GM12878 (cell line): ENCODE results near the gene MAP3K7CL. TPM values are rescaled to one million over a fixed set of nuclear protein-coding genes. Genes with fewer than 3 reads are reported as not detected.

ENCODE experiments used
- ATAC-seq: fragments of 200-7000 bp; cut with Tn5 transposase; 3 replicates; pipeline ENCODE4 v1.9.1; 2020; ENCODE audit warnings: mild to moderate bottlenecking, moderate library complexity
- BruUV-seq: library from RNA; stranded (reverse); fragments of 400-500 nt; replicated peaks from 2 replicates; lab custom pipeline; 2021; lab: Mats Ljungman, UMichigan
- CTCF ChIA-PET: fragments of 300-600 bp; sonication (Branson Sonifier 250); formaldehyde crosslinking; extraction: SDS; loops from one replicate; lab custom pipeline; 2021; ENCODE audit warnings: inconsistent platforms; lab: Yijun Ruan, JAX
- POLR2A ChIA-PET: fragments of 350-600 bp; formaldehyde crosslinking; extraction: SDS; loops from one replicate; lab custom pipeline; 2021; ENCODE audit warnings: inconsistent platforms; lab: Charles Lee
- RAD21 ChIA-PET: fragments of 300-600 bp; sonication (Branson Sonifier 250); formaldehyde crosslinking; loops from one replicate; lab custom pipeline; 2023; ENCODE audit warnings: antibody characterized with exemption; ENCODE audit not compliant: unreplicated experiment; lab: Charles Lee
- SMC1A ChIA-PET: fragments of 300-600 bp; sonication (Branson Sonifier 250); formaldehyde crosslinking; loops from one replicate; lab custom pipeline; 2023; ENCODE audit not compliant: unreplicated experiment, uncharacterized antibody; lab: Charles Lee
- DNase-seq: peaks from one replicate; pipeline ENCODE4 v3.0.0-alpha.2; 2011; ENCODE audit warnings: low read depth, low spot score
- FAIRE-seq: peaks from 3 replicates; lab custom pipeline; 2011; peaks lifted over from hg19 to GRCh38; lab: Jason Lieb, UNC
- H2AFZ ChIP-seq: 2 replicates; pipeline ENCODE4 v1.6.0; 2011; ENCODE audit warnings: low read depth, low read length, control low read depth; ENCODE audit not compliant: control insufficient read depth
- H3K27ac ChIP-seq: 2 replicates; pipeline ENCODE4 v1.5.1; 2011; ENCODE audit warnings: control low read depth; ENCODE audit not compliant: control insufficient read depth, insufficient read depth
- H3K27me3 ChIP-seq, 2 experiments: replicated peaks in 1 of 2; 2 replicates each; pipeline versions ENCODE4 v1.6.0 to v1.6.1; 2011; ENCODE audit warnings: low read length in 1 of 2; ENCODE audit not compliant: control insufficient read depth in 2 of 2, insufficient read depth in 2 of 2
- H3K36me3 ChIP-seq, 2 experiments: 2 replicates each; pipeline ENCODE4 v1.5.1; 2011; ENCODE audit warnings: low read length in 1 of 2; ENCODE audit not compliant: control insufficient read depth in 2 of 2, insufficient read depth in 2 of 2
- H3K4me1 ChIP-seq: 2 replicates; pipeline ENCODE4 v1.6.1; 2011; ENCODE audit warnings: mild to moderate bottlenecking, low read length, moderate library complexity, mixed read lengths; ENCODE audit not compliant: control insufficient read depth, insufficient read depth
- H3K4me2 ChIP-seq: 2 replicates; pipeline ENCODE4 v1.6.0; 2011; ENCODE audit warnings: control low read depth; ENCODE audit not compliant: control insufficient read depth, insufficient read depth
- H3K4me3 ChIP-seq: fragments of 200-600 bp; sonication (generic); 2 replicates; pipeline ENCODE4 v1.5.1; 2016
- H3K79me2 ChIP-seq: 2 replicates; pipeline ENCODE4 v1.6.0; 2011; ENCODE audit warnings: low read length; ENCODE audit not compliant: control insufficient read depth, insufficient read depth
- H3K9ac ChIP-seq: 2 replicates; pipeline ENCODE4 v1.8.0; 2011; ENCODE audit warnings: low read length, control low read depth, mixed read lengths; ENCODE audit not compliant: control insufficient read depth, insufficient read depth
- H3K9me3 ChIP-seq: replicated peaks from 3 replicates; pipeline ENCODE4 v1.5.1; 2011; ENCODE audit warnings: mild to moderate bottlenecking, low read length; ENCODE audit not compliant: control insufficient read depth, insufficient read depth
- H4K20me1 ChIP-seq: 2 replicates; pipeline ENCODE4 v1.6.0; 2011; ENCODE audit not compliant: control insufficient read depth, insufficient read depth
- CHD2 ChIP-seq: IDR thresholded peaks from 2 replicates; pipeline ENCODE4 v1.6.1; 2011; ENCODE audit warnings: low read depth, low read length, improper control_type of control experiment, borderline replicate concordance
- EGR1 ChIP-seq, 2 experiments: IDR thresholded peaks; 1 replicate in 1 of 2; 2 replicates in 1 of 2; pipeline ENCODE4 v1.6.1; 2011 to 2012; ENCODE audit warnings: low read depth in 2 of 2, low read length in 2 of 2, borderline replicate concordance in 1 of 2, mild to moderate bottlenecking in 1 of 2, moderate library complexity in 1 of 2
- EZH2 ChIP-seq: IDR thresholded peaks from 2 replicates; pipeline ENCODE4 v1.6.1; 2012; ENCODE audit warnings: low read depth, mild to moderate bottlenecking, control low read depth, inconsistent platforms, low read length, borderline replicate concordance; ENCODE audit not compliant: control insufficient read depth
- FOXK2 ChIP-seq: fragments of 450-650 bp; IDR thresholded peaks from 2 replicates; pipeline ENCODE4 v1.6.1; 2017; ENCODE audit warnings: mild to moderate bottlenecking, moderate library complexity
- HDAC2 ChIP-seq: fragments of 200-600 bp; sonication (generic); IDR thresholded peaks from 2 replicates; pipeline ENCODE4 v1.6.1; 2017
- IKZF1 ChIP-seq: fragments of 450-650 bp; conservative IDR thresholded peaks from 2 replicates; pipeline ENCODE4 v1.6.1; 2017; ENCODE audit warnings: antibody characterized with exemption, mild to moderate bottlenecking
- KDM1A ChIP-seq: fragments of 200-600 bp; sonication (generic); IDR thresholded peaks from 2 replicates; pipeline ENCODE4 v1.6.1; 2016; ENCODE audit warnings: borderline replicate concordance
- LARP7 ChIP-seq: fragments of 450-650 bp; IDR thresholded peaks from 2 replicates; pipeline ENCODE4 v1.6.1; 2017; ENCODE audit warnings: mild to moderate bottlenecking
- NBN ChIP-seq: fragments of 450-650 bp; IDR thresholded peaks from 2 replicates; pipeline ENCODE4 v1.6.1; 2016
- POLR2A ChIP-seq: IDR thresholded peaks from 2 replicates; pipeline ENCODE4 v1.6.1; 2011; ENCODE audit warnings: low read depth, mild to moderate bottlenecking, low read length
- RBBP5 ChIP-seq: fragments of 200-600 bp; sonication (generic); conservative IDR thresholded peaks from 2 replicates; pipeline ENCODE4 v1.6.1; 2016
- SIN3A ChIP-seq: IDR thresholded peaks from 2 replicates; pipeline ENCODE4 v1.6.1; 2012; ENCODE audit warnings: low read depth, low read length, improper control_type of control experiment
- SMARCA5 ChIP-seq: fragments of 450-650 bp; IDR thresholded peaks from 2 replicates; pipeline ENCODE4 v1.6.1; 2017; ENCODE audit warnings: mild to moderate bottlenecking
- SP1 ChIP-seq: IDR thresholded peaks from one replicate; pipeline ENCODE4 v1.6.1; 2011; ENCODE audit warnings: low read depth, low read length
- SPI1 ChIP-seq: IDR thresholded peaks from 2 replicates; pipeline ENCODE4 v1.6.1; 2011; ENCODE audit warnings: low read depth, mild to moderate bottlenecking, low read length, moderate library complexity, borderline replicate concordance; ENCODE audit not compliant: insufficient read depth
- SREBF2 ChIP-seq: IDR thresholded peaks from 2 replicates; pipeline ENCODE4 v1.6.1; 2012; ENCODE audit warnings: mild to moderate bottlenecking, low read length
- WRNIP1 ChIP-seq: IDR thresholded peaks from 2 replicates; pipeline ENCODE4 v1.6.1; 2011; ENCODE audit warnings: low read depth, low read length, improper control_type of control experiment, borderline replicate concordance
- WGBS: methylation state at CpG from one replicate; pipeline ENCODE4 v1.1.6; 2016; ENCODE audit warnings: low lambda C conversion rate; ENCODE audit not compliant: insufficient replicate concordance, insufficient coverage; ENCODE audit errors: missing lambda C conversion rate; 5-methylcytosine and 5-hydroxymethylcytosine counted together
- in situ Hi-C: fragments of 300-500 bp; cut with MboI; formaldehyde crosslinking; loops from 9 replicates; pipeline ENCODE4 v1.14.3; 2018; ENCODE audit warnings: mixed read lengths
- intact Hi-C: fragments of 100-400 bp; cut with micrococcal nuclease; formaldehyde crosslinking; loops from one replicate; pipeline ENCODE4 v1.14.2; 2022; ENCODE audit not compliant: unreplicated experiment
- polyA plus RNA-seq, 11 experiments: library from polyadenylated mRNA; depleted of rRNA in 4 of 11; unstranded in 6 of 11; stranded (reverse) in 5 of 11; fragments of >200 nt; fragmentation: Nextera tagmentation in 4 of 11; fragmentation: Illumina TruSeq in 1 of 11; extraction: Ambion mirVana in 4 of 11; extraction: Trizol in 1 of 11; gene quantifications; 1 replicate in 1 of 11; 2 replicates in 10 of 11; pipeline versions ENCODE4 v1.2.1 to v1.2.3, GENCODE V29; 2011 to 2016; ENCODE audit warnings: inconsistent platforms in 2 of 11, missing spikeins in 2 of 11, low read depth in 1 of 11
- total RNA-seq, 4 experiments: library from RNA; depleted of rRNA in 3 of 4; stranded (reverse); fragments of >200 nt in 3 of 4; fragmentation: Illumina TruSeq in 1 of 4; extraction: Trizol in 1 of 4; gene quantifications; 2 replicates each; pipeline versions ENCODE4 v1.2.1 to v1.2.3, GENCODE V29; 2013 to 2021
- TF ChIP-seq, protein P1 (sequence below): IDR thresholded peaks from 2 replicates; pipeline ENCODE4 v1.6.1; 2011; ENCODE audit warnings: low read depth, low read length, improper control_type of control experiment, borderline replicate concordance
- TF ChIP-seq, protein P2 (sequence below): fragments of 450-650 bp; formaldehyde crosslinking; IDR thresholded peaks from 2 replicates; pipeline ENCODE4 v1.5.0; 2022; ENCODE audit warnings: mild to moderate bottlenecking, missing genetic modification characterization

MAP3K7CL gene
- total and polyA plus RNA-seq, 10 of the 15 experiments (the other 5 are each of a cell fraction or from before 2014, with no cell fraction given): 3.2 to 19.7 (median 6.6) TPM

DNA sequence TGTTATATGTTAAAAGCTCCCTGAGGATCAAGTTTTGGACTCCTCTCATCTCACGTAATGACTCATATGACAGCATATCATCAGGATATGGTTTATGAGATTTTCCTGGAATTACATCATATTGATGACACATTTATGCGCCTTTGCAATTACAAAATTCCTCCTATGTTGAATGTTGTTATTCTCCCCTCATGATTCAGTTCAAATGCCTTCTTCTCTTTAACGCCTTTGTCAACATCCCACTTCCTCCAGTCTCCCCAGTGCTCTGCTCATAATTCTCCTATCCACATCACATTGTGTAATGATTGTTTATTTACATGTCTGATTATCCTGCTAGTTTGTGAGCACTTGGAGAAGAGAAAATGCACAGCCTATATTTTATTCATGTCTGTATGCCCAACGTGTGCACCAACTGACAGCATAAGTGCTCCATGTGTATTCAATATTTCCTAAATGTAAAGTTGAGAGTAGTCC lies 87.4 kb downstream of the MAP3K7CL start:
- Histone ChIP-seq H3K9ac (no peak overlapping the region), H3K36me3 (no peaks in the 10 kb centered on the region; a peak in 1 of 4 replicates), H3K4me3 (no peak overlapping the region), H3K9me3 (no peaks in the 10 kb centered on the region; the same call in 1 of the 3 replicates), H4K20me1 (no peaks in the 10 kb centered on the region), H3K27me3 (no peaks in the 10 kb centered on the region), H3K79me2 (no peaks in the 10 kb centered on the region), H3K27ac (no peak overlapping the region), H2AFZ (no peak overlapping the region), H3K4me1 (no peaks in the 10 kb centered on the region), H3K4me2 (no peak overlapping the region)
- DNase-seq (no peak), FAIRE-seq (no peak), ATAC-seq (no peak)
- intact Hi-C loops (no loop called here), in situ Hi-C loops (no loop called here)
- TF ChIP-seq LARP7 (no peak), EGR1 (IDR thresholded peaks at IDR 0.05; ENCODE audit: borderline replicate concordance in 1 of 2, low read depth in 2 of 2, low read length in 2 of 2) (no peak), SP1 (no peak), SREBF2 (no peak), SIN3A (no peak), POLR2A (no peak), CHD2 (no peak), NBN (no peak), IKZF1 (no peak), KDM1A (no peak), HDAC2 (no peak), EZH2 (no peak), RBBP5 (no peak), SMARCA5 (no peak), SPI1 (no peak), FOXK2 (no peak), WRNIP1 (no peak)
- TF ChIP-seq, protein P1, sequence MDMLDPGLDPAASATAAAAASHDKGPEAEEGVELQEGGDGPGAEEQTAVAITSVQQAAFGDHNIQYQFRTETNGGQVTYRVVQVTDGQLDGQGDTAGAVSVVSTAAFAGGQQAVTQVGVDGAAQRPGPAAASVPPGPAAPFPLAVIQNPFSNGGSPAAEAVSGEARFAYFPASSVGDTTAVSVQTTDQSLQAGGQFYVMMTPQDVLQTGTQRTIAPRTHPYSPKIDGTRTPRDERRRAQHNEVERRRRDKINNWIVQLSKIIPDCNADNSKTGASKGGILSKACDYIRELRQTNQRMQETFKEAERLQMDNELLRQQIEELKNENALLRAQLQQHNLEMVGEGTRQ: no peak
- TF ChIP-seq, protein P2, sequence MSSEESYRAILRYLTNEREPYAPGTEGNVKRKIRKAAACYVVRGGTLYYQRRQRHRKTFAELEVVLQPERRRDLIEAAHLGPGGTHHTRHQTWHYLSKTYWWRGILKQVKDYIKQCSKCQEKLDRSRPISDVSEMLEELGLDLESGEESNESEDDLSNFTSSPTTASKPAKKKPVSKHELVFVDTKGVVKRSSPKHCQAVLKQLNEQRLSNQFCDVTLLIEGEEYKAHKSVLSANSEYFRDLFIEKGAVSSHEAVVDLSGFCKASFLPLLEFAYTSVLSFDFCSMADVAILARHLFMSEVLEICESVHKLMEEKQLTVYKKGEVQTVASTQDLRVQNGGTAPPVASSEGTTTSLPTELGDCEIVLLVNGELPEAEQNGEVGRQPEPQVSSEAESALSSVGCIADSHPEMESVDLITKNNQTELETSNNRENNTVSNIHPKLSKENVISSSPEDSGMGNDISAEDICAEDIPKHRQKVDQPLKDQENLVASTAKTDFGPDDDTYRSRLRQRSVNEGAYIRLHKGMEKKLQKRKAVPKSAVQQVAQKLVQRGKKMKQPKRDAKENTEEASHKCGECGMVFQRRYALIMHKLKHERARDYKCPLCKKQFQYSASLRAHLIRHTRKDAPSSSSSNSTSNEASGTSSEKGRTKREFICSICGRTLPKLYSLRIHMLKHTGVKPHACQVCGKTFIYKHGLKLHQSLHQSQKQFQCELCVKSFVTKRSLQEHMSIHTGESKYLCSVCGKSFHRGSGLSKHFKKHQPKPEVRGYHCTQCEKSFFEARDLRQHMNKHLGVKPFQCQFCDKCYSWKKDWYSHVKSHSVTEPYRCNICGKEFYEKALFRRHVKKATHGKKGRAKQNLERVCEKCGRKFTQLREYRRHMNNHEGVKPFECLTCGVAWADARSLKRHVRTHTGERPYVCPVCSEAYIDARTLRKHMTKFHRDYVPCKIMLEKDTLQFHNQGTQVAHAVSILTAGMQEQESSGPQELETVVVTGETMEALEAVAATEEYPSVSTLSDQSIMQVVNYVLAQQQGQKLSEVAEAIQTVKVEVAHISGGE (CRISPR knock-in tag): no peak
- ChIA-PET SMC1A (interaction anchor here (0.9 to 2.7 kb wide), 2 partner anchors 9 to 45 kb away, joined by 6 to 8 read pairs; no protein-coding TSS in a partner anchor), POLR2A (interaction anchor here (0.6 to 0.7 kb wide), 2 partner anchors 9 to 1953 kb away, joined by 3 read pairs; no protein-coding TSS in a partner anchor), RAD21 (no interaction called here), CTCF (interaction anchor here (1.1 kb wide), 1 partner anchor 83 kb away, joined by 3 read pairs; no protein-coding TSS in a partner anchor)
- BruUV-seq: no TSS peak
- WGBS: 81% methylated on average over 4 of the region's 4 CpGs
